Tibial nerve (tissue), 4 donors: Measurements from ENCODE around the gene CCNB1. TPM values are rescaled to one million over a fixed set of nuclear protein-coding genes. Genes with fewer than 3 reads are reported as not detected.
"Not testable (repeated sequence)": the region's sequence is repeated elsewhere in the genome, so short reads cannot be mapped to it uniquely, and the experiment has no call there.

ENCODE experiments used
- DNase-seq, 2 donors: peaks; one replicate each; pipeline ENCODE4 v3.0.0-alpha.2; 2019; ENCODE audit warnings: low spot score in 2 of 2
- H3K27ac ChIP-seq, 4 donors: fragments of 200-600 bp; sonication (generic) in 3 of 4; one replicate each; pipeline ENCODE4 v1.5.1; 2017 to 2019; ENCODE audit warnings: mild to moderate bottlenecking in 1 of 4
- H3K27me3 ChIP-seq, 2 donors: fragments of 200-600 bp; sonication (generic) in 1 of 2; one replicate each; pipeline versions ENCODE4 v1.5.1 to v1.6.0; 2017 to 2019
- H3K36me3 ChIP-seq, 3 donors: fragments of 200-600 bp; sonication (generic); one replicate each; pipeline ENCODE4 v1.5.1; 2018 to 2019
- H3K4me1 ChIP-seq, 4 donors: fragments of 200-600 bp; sonication (generic) in 3 of 4; one replicate each; pipeline ENCODE4 v1.5.1; 2017 to 2019
- H3K4me3 ChIP-seq, 4 donors: fragments of 200-600 bp; sonication (generic) in 3 of 4; one replicate each; pipeline ENCODE4 v1.5.1; 2017 to 2019; ENCODE audit warnings: mild to moderate bottlenecking in 1 of 4, moderate library complexity in 1 of 4
- H3K9me3 ChIP-seq, 4 donors: fragments of 200-600 bp; sonication (generic) in 3 of 4; one replicate each; pipeline ENCODE4 v1.5.1; 2017 to 2019
- CTCF ChIP-seq, 5 experiments: fragments of 200-600 bp in 3 of 5; fragments of 450-650 bp in 2 of 5; sonication (generic) in 3 of 5; IDR thresholded peaks; one replicate each; pipeline ENCODE4 v1.5.1; 2016 to 2019; ENCODE audit warnings: antibody characterized with exemption in 5 of 5, mild to moderate bottlenecking in 3 of 5, moderate library complexity in 2 of 5
- EP300 ChIP-seq, 2 donors: sonication (generic); formaldehyde crosslinking; IDR thresholded peaks; one replicate each; pipeline ENCODE4 v1.6.1; 2017; ENCODE audit warnings: antibody characterized with exemption in 2 of 2, mild to moderate bottlenecking in 1 of 2
- POLR2A ChIP-seq, 2 donors: fragments of 450-650 bp; IDR thresholded peaks; one replicate each; pipeline ENCODE4 v1.6.1; 2017; ENCODE audit warnings: antibody characterized with exemption in 2 of 2, mild to moderate bottlenecking in 2 of 2, moderate library complexity in 2 of 2
- WGBS, 2 donors: methylation state at CpG; one replicate each; pipeline ENCODE4 v1.1.5; 2018; 5-methylcytosine and 5-hydroxymethylcytosine counted together
- total RNA-seq, 4 donors: library from RNA; depleted of rRNA; stranded (reverse); fragments of >200 nt; gene quantifications; one replicate each; pipeline ENCODE4 v1.1.0, GENCODE V29; 2016

The CCNB1 gene
- total RNA-seq, 4 donors from 2014 or later: 4.4 to 26.7 (median 6.5) TPM

- no peaks in the 10 kb centered on the region for H3K4me1 ChIP-seq
- H3K27ac ChIP-seq: no peak overlapping the region
- 90% methylated on average over 3 of the region's 3 CpGs for WGBS, 2 donors
- H3K36me3 ChIP-seq: peaks cover 0 to 39% (median 0%) of the 10 kb centered on the region in 3 donors
- no peaks in the 10 kb centered on the region for H3K27me3 ChIP-seq
- DNase-seq: no peak
- H3K9me3 ChIP-seq: peaks cover 0 to 18% (median 0%) of the 10 kb centered on the region in 4 donors
- no peak for TF ChIP-seq POLR2A (IDR thresholded peaks at IDR 0.05)
- TF ChIP-seq CTCF (IDR thresholded peaks at IDR 0.05): no peak
- no peak for TF ChIP-seq EP300 (IDR thresholded peaks at IDR 0.05)
- H3K4me3 ChIP-seq: no peak overlapping the region
Observed at GRCh38 chr5:69136293-69136692, 30.7 kb upstream of the CCNB1 start.

- H3K4me3 ChIP-seq, H3K4me1 ChIP-seq, H3K27me3 ChIP-seq, H3K27ac ChIP-seq, DNase-seq: not testable (repeated sequence)
- H3K36me3 ChIP-seq: peaks cover 0 to 30% (median 0%) of the 10 kb centered on the region in 3 donors
- WGBS, 2 donors: 95 to 97% methylated on average over 1 of the region's 1 CpG
- H3K9me3 ChIP-seq: peaks cover 0 to 20% (median 0%) of the 10 kb centered on the region in 4 donors
Observed at GRCh38 chr5:69137208-69137607, 29.7 kb upstream of the CCNB1 start.

GRCh38 chr5:69137807-69138206, 29.1 kb upstream of the CCNB1 start:
- Histone ChIP-seq H3K36me3 (peaks cover 0 to 26% (median 0%) of the 10 kb centered on the region in 3 donors), H3K4me1 (no peaks in the 10 kb centered on the region), H3K4me3 (no peak overlapping the region), H3K9me3 (peaks cover 0 to 20% (median 0%) of the 10 kb centered on the region in 4 donors), H3K27ac (no peak overlapping the region), H3K27me3 (no peaks in the 10 kb centered on the region)
- DNase-seq: no peak
- TF ChIP-seq CTCF (IDR thresholded peaks at IDR 0.05): no peak
- no peak for TF ChIP-seq EP300 (IDR thresholded peaks at IDR 0.05)
- TF ChIP-seq POLR2A (IDR thresholded peaks at IDR 0.05): no peak
- WGBS, 2 donors: 96 to 98% methylated on average over 5 of the region's 5 CpGs

GRCh38 chr5:69138766-69139165, 28.2 kb upstream of the CCNB1 start:
- TF ChIP-seq POLR2A (IDR thresholded peaks at IDR 0.05) (no peak), CTCF (IDR thresholded peaks at IDR 0.05) (no peak), EP300 (IDR thresholded peaks at IDR 0.05) (no peak)
- peaks cover 0 to 20% (median 0%) of the 10 kb centered on the region in 4 donors for H3K9me3 ChIP-seq
- H3K36me3 ChIP-seq: peaks cover 0 to 16% (median 0%) of the 10 kb centered on the region in 3 donors
- no peak overlapping the region for H3K27ac ChIP-seq
- no peak overlapping the region for H3K4me3 ChIP-seq
- no peak for DNase-seq
- 86 to 97% methylated on average over 1 of the region's 1 CpG for WGBS, 2 donors
- no peaks in the 10 kb centered on the region for H3K4me1 ChIP-seq
- no peaks in the 10 kb centered on the region for H3K27me3 ChIP-seq

- not testable (repeated sequence) for H3K36me3 ChIP-seq, H3K4me1 ChIP-seq, H3K4me3 ChIP-seq, H3K27ac ChIP-seq, DNase-seq, H3K27me3 ChIP-seq
- WGBS, 2 donors: 95 to 96% methylated on average over 4 of the region's 4 CpGs
- peaks cover 0 to 20% (median 0%) of the 10 kb centered on the region in 4 donors for H3K9me3 ChIP-seq
Observed at GRCh38 chr5:69140239-69140638, 26.7 kb upstream of the CCNB1 start.

- Histone ChIP-seq H3K27me3 (no peaks in the 10 kb centered on the region), H3K4me1 (no peaks in the 10 kb centered on the region), H3K36me3 (peaks cover 0 to 3% (median 0%) of the 10 kb centered on the region in 3 donors), H3K4me3 (no peak overlapping the region), H3K27ac (no peak overlapping the region), H3K9me3 (peaks cover 0 to 20% (median 0%) of the 10 kb centered on the region in 4 donors)
- WGBS, 2 donors: 78 to 91% methylated on average over 1 of the region's 1 CpG
- no peak for DNase-seq
- TF ChIP-seq EP300 (IDR thresholded peaks at IDR 0.05) (no peak), POLR2A (IDR thresholded peaks at IDR 0.05) (no peak), CTCF (IDR thresholded peaks at IDR 0.05) (no peak)
Observed at GRCh38 chr5:69140827-69141226, 26.1 kb upstream of the CCNB1 start.

GRCh38 chr5:69148576-69148975, 18.4 kb upstream of the CCNB1 start:
- not testable (repeated sequence) for H3K36me3 ChIP-seq, H3K27ac ChIP-seq, DNase-seq, H3K27me3 ChIP-seq, H3K9me3 ChIP-seq, H3K4me3 ChIP-seq, H3K4me1 ChIP-seq
- 91 to 95% methylated on average over 7 of the region's 7 CpGs for WGBS, 2 donors
